OCI-LY1 (cell line): ENCODE results near the gene BCR.

Experiments
- CTCF ChIP-seq: fragments of 200-600 bp; sonication (generic), shearing (Covaris generic); IDR thresholded peaks from 2 replicates; pipeline ENCODE4 v1.5.1; 2017; ENCODE audit warnings: mild to moderate bottlenecking, antibody characterized with exemption, low read length, moderate library complexity, mixed read lengths
- EZH2 ChIP-seq: fragments of 200-600 bp; sonication (generic), shearing (Covaris generic); IDR thresholded peaks from 2 replicates; pipeline ENCODE4 v1.8.0; 2017; ENCODE audit warnings: borderline replicate concordance, mixed run types, mild to moderate bottlenecking, antibody characterized with exemption, low read length, moderate library complexity, mixed read lengths

DNA sequence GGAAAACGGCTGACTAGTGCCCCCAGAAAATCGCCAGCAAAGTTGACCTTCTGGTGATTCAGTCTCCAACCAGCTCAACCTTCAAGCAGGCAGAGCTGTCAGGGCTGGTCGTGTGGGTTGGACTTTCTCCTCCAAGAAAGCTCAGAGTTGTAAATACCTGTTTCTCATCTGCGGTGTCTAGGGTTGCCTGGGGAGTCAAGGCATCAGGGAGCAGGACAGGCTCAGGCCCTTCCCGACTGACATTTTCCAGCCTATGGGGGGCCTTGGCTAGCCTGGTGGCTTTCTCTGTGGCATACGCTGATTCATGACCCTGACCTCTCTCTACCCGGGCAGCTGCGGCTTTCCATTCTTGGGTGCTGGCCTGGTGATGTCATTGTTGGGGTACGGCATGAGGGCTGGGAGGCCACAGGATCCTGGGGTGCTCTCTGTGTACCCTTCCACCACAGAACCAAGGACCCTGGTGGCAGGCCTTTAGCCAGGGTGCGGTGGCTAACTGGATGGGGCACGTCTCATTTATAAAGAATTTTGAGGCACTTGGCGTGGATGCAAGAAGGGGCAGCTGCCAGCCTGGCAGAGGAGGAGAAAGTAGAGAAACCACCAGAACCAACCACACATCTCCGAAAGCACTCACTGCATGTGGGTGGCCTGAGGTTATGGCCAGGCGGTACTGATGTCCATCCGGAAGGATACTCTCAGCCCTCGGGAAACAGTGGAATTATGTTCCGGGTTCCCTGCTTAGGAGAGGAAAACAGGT, 64.9 kb downstream of the BCR start:
- no peak for TF ChIP-seq CTCF
- TF ChIP-seq EZH2, result no peak
